ENCODE data around the gene SNAP91. TPM values are rescaled to one million over a fixed set of nuclear protein-coding genes. Genes with fewer than 3 reads are reported as not detected.

The SNAP91 gene
- total RNA-seq, 3 donors from 2014 or later (not counting 1 experiment from before 2014, with no cell fraction given), result not detected

DNA sequence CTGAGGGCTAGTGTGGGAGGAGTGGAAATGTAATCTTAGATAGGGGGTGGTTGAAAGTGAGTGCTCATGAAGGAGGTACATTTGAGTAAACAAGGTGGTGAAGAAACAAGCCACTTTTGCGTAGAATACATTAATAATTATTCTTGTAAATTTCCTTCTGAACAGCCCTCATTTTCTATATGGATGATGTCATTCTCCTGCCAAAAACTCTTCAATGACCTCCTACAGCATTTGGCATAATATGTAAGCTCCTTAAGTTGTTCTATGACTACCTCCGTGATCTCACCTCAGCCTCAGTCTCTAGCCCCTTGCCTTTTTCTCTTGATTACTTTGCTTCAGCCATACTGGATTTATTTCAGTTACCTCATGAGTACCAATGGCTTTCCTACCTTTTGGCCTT lies 14.0 kb upstream of the SNAP91 start:
- Histone ChIP-seq H3K4me1 (ENCODE audit: control insufficient read depth, insufficient read depth, low read length) (no peaks in the 10 kb centered on the region), H3K27me3 (ENCODE audit: control insufficient read depth, insufficient read depth, low read length) (no peaks in the 10 kb centered on the region), H3K9me3 (ENCODE audit: control insufficient read depth, insufficient read depth, low read length) (no peaks in the 10 kb centered on the region), H3K36me3 (ENCODE audit: control insufficient read depth, insufficient read depth, low read length) (no peaks in the 10 kb centered on the region), H3K4me3 (ENCODE audit: low read length) (no peak overlapping the region), H3K27ac (ENCODE audit: low read length) (no peak overlapping the region)
- ATAC-seq (no peak), DNase-seq (no peak)
- H3K4me1 Mint-ChIP-seq, result no peaks in the 10 kb centered on the region
- H3K27ac Mint-ChIP-seq, result no peak overlapping the region
- WGBS (ENCODE audit: insufficient coverage), result 86% methylated on average over 1 of the region's 2 CpGs
- no peaks in the 10 kb centered on the region for H3K36me3 Mint-ChIP-seq
- intact Hi-C loops (cut with micrococcal nuclease), result no loop called here
- TF ChIP-seq, protein P1, sequence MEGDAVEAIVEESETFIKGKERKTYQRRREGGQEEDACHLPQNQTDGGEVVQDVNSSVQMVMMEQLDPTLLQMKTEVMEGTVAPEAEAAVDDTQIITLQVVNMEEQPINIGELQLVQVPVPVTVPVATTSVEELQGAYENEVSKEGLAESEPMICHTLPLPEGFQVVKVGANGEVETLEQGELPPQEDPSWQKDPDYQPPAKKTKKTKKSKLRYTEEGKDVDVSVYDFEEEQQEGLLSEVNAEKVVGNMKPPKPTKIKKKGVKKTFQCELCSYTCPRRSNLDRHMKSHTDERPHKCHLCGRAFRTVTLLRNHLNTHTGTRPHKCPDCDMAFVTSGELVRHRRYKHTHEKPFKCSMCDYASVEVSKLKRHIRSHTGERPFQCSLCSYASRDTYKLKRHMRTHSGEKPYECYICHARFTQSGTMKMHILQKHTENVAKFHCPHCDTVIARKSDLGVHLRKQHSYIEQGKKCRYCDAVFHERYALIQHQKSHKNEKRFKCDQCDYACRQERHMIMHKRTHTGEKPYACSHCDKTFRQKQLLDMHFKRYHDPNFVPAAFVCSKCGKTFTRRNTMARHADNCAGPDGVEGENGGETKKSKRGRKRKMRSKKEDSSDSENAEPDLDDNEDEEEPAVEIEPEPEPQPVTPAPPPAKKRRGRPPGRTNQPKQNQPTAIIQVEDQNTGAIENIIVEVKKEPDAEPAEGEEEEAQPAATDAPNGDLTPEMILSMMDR (IDR thresholded peaks at IDR 0.05), result no peak
- H3K9me3 Mint-ChIP-seq, result peaks cover 0 to 2% of the 10 kb centered on the region in 2 donors
- no peaks in the 10 kb centered on the region for H3K27me3 Mint-ChIP-seq (ENCODE audit: low read depth in 2 of 2)
- no peak overlapping the region for H3K4me3 Mint-ChIP-seq

DNA sequence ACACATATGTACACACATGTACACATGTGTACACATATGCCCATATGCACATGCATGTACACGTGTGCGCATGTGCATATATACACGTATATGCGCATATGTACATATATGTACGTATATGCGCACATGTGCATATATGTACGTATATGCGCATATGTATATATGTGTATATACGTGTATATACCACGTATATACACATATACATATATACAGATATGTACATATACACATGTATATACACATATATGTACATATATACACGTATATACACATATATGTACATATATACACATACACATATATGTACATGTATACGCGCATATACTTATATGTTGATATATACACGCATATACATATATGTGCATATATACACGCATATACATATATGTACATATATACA lies 8.9 kb upstream of the SNAP91 start:
- 91% methylated on average over 6 of the region's 15 CpGs for WGBS (ENCODE audit: insufficient coverage)
- Mint-ChIP-seq H3K4me1 (no peaks in the 10 kb centered on the region), H3K27ac (no peak overlapping the region), H3K9me3 (no peaks in the 10 kb centered on the region), H3K27me3 (ENCODE audit: low read depth in 2 of 2) (no peaks in the 10 kb centered on the region), H3K36me3 (no peaks in the 10 kb centered on the region), H3K4me3 (no peak overlapping the region)
- peak in 1 of 3 donors; percentile 35 for ATAC-seq
- no peak overlapping the region for H3K27ac ChIP-seq (ENCODE audit: low read length)
- H3K36me3 ChIP-seq (ENCODE audit: control insufficient read depth, insufficient read depth, low read length), result no peaks in the 10 kb centered on the region
- no peaks in the 10 kb centered on the region for H3K27me3 ChIP-seq (ENCODE audit: control insufficient read depth, insufficient read depth, low read length)
- H3K4me1 ChIP-seq (ENCODE audit: control insufficient read depth, insufficient read depth, low read length), result no peaks in the 10 kb centered on the region
- no peak for DNase-seq
- H3K4me3 ChIP-seq (ENCODE audit: low read length), result no peak overlapping the region
- no peaks in the 10 kb centered on the region for H3K9me3 ChIP-seq (ENCODE audit: control insufficient read depth, insufficient read depth, low read length)
- TF ChIP-seq, protein P1 (IDR thresholded peaks at IDR 0.05), result no peak
- intact Hi-C loops (cut with micrococcal nuclease), result no loop called here

DNA sequence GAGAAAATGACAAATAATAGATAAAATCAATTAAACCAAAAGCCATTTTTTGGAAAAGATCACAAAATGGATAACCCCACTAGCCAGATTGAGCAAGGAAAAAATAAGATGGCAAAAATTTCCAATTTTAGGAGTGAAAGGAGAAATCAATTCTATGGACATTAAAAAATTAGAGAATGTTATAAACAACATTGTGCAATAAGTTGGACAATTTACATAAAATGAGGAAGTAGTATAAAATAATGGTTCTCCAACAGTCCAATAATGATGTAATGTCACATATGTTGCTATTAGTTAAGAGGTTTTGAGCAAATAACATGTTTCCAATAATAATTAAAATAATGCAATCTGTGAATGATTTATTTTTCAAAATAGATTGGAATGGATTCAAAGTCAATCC lies 3.1 kb upstream of the SNAP91 start:
- peaks cover 3 to 6% of the 10 kb centered on the region in 2 donors for H3K9me3 Mint-ChIP-seq
- no peak overlapping the region for H3K4me3 ChIP-seq (ENCODE audit: low read length)
- peaks cover 13% of the 10 kb centered on the region for H3K36me3 Mint-ChIP-seq
- H3K4me1 ChIP-seq (ENCODE audit: control insufficient read depth, insufficient read depth, low read length), result no peaks in the 10 kb centered on the region
- H3K27ac Mint-ChIP-seq, result no peak overlapping the region
- no peak overlapping the region for H3K27ac ChIP-seq (ENCODE audit: low read length)
- TF ChIP-seq, protein P1 (IDR thresholded peaks at IDR 0.05), result no peak
- H3K4me1 Mint-ChIP-seq, result no peaks in the 10 kb centered on the region
- intact Hi-C loops (cut with micrococcal nuclease), result no loop called here
- ATAC-seq, result no peak
- H3K27me3 ChIP-seq (ENCODE audit: control insufficient read depth, insufficient read depth, low read length), result peaks cover 23% of the 10 kb centered on the region
- H3K4me3 Mint-ChIP-seq, result no peak overlapping the region
- no peaks in the 10 kb centered on the region for H3K36me3 ChIP-seq (ENCODE audit: control insufficient read depth, insufficient read depth, low read length)
- no peak for DNase-seq
- H3K27me3 Mint-ChIP-seq (ENCODE audit: low read depth in 2 of 2), result peaks cover 21 to 23% of the 10 kb centered on the region in 2 donors
- no peaks in the 10 kb centered on the region for H3K9me3 ChIP-seq (ENCODE audit: control insufficient read depth, insufficient read depth, low read length)

DNA sequence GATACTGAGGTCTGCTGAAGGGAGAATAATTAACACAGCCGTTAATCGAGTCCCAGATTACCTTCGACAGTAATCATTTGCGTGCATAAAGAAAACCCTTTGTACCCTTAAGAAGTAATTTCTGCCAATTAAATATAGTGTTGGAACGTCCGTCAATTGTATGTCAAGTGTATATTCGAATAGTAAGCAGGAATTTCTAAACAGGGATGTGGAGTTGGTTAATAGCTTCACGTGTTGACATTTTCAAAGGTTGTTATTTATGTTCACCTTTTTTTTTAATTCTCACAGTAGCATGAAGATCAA lies 798 bp upstream of the SNAP91 start:
- no peak overlapping the region for H3K4me3 ChIP-seq (ENCODE audit: low read length)
- Mint-ChIP-seq H3K4me3 (no peak overlapping the region), H3K4me1 (no peaks in the 10 kb centered on the region), H3K36me3 (peaks cover 13% of the 10 kb centered on the region), H3K27ac (no peak overlapping the region), H3K27me3 (ENCODE audit: low read depth in 2 of 2) (peaks cover 26 to 34% of the 10 kb centered on the region in 2 donors), H3K9me3 (peaks cover 3 to 6% of the 10 kb centered on the region in 2 donors)
- no peaks in the 10 kb centered on the region for H3K36me3 ChIP-seq (ENCODE audit: control insufficient read depth, insufficient read depth, low read length)
- intact Hi-C loops (cut with micrococcal nuclease), result no loop called here
- no peak overlapping the region for H3K27ac ChIP-seq (ENCODE audit: low read length)
- ATAC-seq, result no peak
- H3K4me1 ChIP-seq (ENCODE audit: control insufficient read depth, insufficient read depth, low read length), result no peaks in the 10 kb centered on the region
- peaks cover 23% of the 10 kb centered on the region for H3K27me3 ChIP-seq (ENCODE audit: control insufficient read depth, insufficient read depth, low read length)
- 32% methylated on average over 8 of the region's 8 CpGs for WGBS (ENCODE audit: insufficient coverage)
- TF ChIP-seq, protein P1 (IDR thresholded peaks at IDR 0.05), result no peak
- H3K9me3 ChIP-seq (ENCODE audit: control insufficient read depth, insufficient read depth, low read length), result no peaks in the 10 kb centered on the region
- DNase-seq, result no peak

All from natural killer cell (primary cell).